Karpas-422 (cell line): ENCODE measurements around the gene ATOSA. TPM values are rescaled to one million over a fixed set of nuclear protein-coding genes. Genes with fewer than 3 reads are reported as not detected.

Source experiments
- DNase-seq: peaks from one replicate; pipeline ENCODE4 v3.0.0-alpha.2; 2015
- H2AFZ ChIP-seq: fragments of 200-600 bp; sonication (generic); 2 replicates; pipeline ENCODE4 v1.6.1; 2014; ENCODE audit warnings: antibody characterized with exemption, low read length, mixed read lengths
- H3K27ac ChIP-seq: fragments of 200-600 bp; sonication (generic); 2 replicates; pipeline ENCODE4 v1.5.1; 2014; ENCODE audit warnings: mild to moderate bottlenecking, low read length, moderate library complexity
- H3K27me3 ChIP-seq: fragments of 200-600 bp; sonication (generic); 2 replicates; pipeline ENCODE4 v1.6.1; 2014; ENCODE audit warnings: low read length, mixed read lengths
- H3K36me3 ChIP-seq: fragments of 200-600 bp; sonication (generic); 2 replicates; pipeline ENCODE4 v1.6.1; 2014; ENCODE audit warnings: low read length, mixed read lengths; ENCODE audit not compliant: insufficient read depth
- H3K4me1 ChIP-seq: fragments of 200-600 bp; sonication (generic); 2 replicates; pipeline ENCODE4 v1.6.1; 2014; ENCODE audit warnings: mild to moderate bottlenecking, low read length, mixed read lengths
- H3K4me2 ChIP-seq: fragments of 200-600 bp; sonication (generic); 2 replicates; pipeline ENCODE4 v1.6.1; 2014; ENCODE audit warnings: low read length, low read depth, mild to moderate bottlenecking; ENCODE audit not compliant: poor library complexity, severe bottlenecking
- H3K4me3 ChIP-seq: fragments of 200-600 bp; sonication (generic); 2 replicates; pipeline ENCODE4 v1.5.1; 2014; ENCODE audit warnings: mild to moderate bottlenecking, antibody characterized with exemption, low read length, mixed read lengths
- H3K79me2 ChIP-seq: fragments of 200-600 bp; sonication (generic); 2 replicates; pipeline ENCODE4 v1.6.1; 2014; ENCODE audit warnings: mild to moderate bottlenecking, low read length, mixed read lengths
- H3K9ac ChIP-seq: fragments of 200-600 bp; sonication (generic); 2 replicates; pipeline ENCODE4 v1.6.0; 2014; ENCODE audit warnings: low read length
- H3K9me2 ChIP-seq: fragments of 200-600 bp; sonication (generic), shearing (Covaris generic); replicated peaks from 2 replicates; pipeline ENCODE4 v1.6.0; 2014; ENCODE audit warnings: mild to moderate bottlenecking, low read length, moderate library complexity; ENCODE audit not compliant: insufficient read depth
- H3K9me3 ChIP-seq: fragments of 300-700, 200-600 bp; sonication (generic); 2 replicates; pipeline ENCODE4 v1.6.1; 2014; ENCODE audit warnings: low read length, mixed read lengths
- H4K20me1 ChIP-seq: fragments of 200-600 bp; sonication (generic); 2 replicates; pipeline ENCODE4 v1.6.1; 2014; ENCODE audit warnings: mild to moderate bottlenecking, antibody characterized with exemption, low read length, low read depth; ENCODE audit not compliant: insufficient read depth
- total RNA-seq: library from RNA; depleted of rRNA; stranded (reverse); fragments of >200 nt; shearing (Covaris generic); gene quantifications from 2 replicates; pipeline ENCODE4 v1.2.3, GENCODE V29; 2014; ENCODE audit warnings: low replicate concordance

Gene ATOSA
- total RNA-seq, 1 experiment from 2014 or later = 255 TPM

- Histone ChIP-seq H2AFZ (no peak overlapping the region), H3K9me2 (no peaks in the 10 kb centered on the region), H3K27ac (peak overlapping the region; percentile 5; the same call in 1 of the 2 replicates), H3K4me2 (no peak overlapping the region), H3K4me3 (no peak overlapping the region), H3K9ac (no peak overlapping the region), H3K36me3 (peaks cover 88% of the 10 kb centered on the region), H3K27me3 (no peaks in the 10 kb centered on the region), H3K9me3 (no peaks in the 10 kb centered on the region), H3K79me2 (peaks cover 98% of the 10 kb centered on the region), H4K20me1 (peaks cover 12% of the 10 kb centered on the region; the same call in 1 of the 2 replicates), H3K4me1 (peaks cover 68% of the 10 kb centered on the region)
- DNase-seq = no peak
Measured at GRCh38 chr15:52670087-52670486, 9.1 kb downstream of the ATOSA start.

DNA sequence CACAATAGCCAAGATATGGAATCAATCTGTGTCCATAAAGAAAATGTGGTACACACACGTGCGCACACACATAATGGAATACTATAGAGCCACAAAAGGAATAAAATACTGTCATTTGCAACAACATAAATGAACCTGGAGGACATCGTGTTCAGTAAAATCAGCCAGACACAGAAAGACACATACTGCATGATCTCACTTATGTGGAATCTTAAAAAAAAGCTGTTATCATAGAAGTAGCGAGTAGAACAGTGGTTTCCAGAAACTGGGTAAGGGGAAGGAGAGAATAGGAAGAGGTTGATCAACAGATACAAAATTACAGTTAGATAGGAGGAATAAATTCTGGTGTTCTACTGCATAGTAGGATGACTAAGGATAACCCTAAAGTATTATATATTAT lies 11.1 kb downstream of the ATOSA start:
- H3K36me3 ChIP-seq = peaks cover 91% of the 10 kb centered on the region
- peaks cover 99% of the 10 kb centered on the region for H3K79me2 ChIP-seq
- H3K4me2 ChIP-seq = no peak overlapping the region
- no peak for DNase-seq
- no peak overlapping the region for H2AFZ ChIP-seq
- H3K9me3 ChIP-seq = no peaks in the 10 kb centered on the region
- H3K27ac ChIP-seq = no peak overlapping the region
- H3K9me2 ChIP-seq = no peaks in the 10 kb centered on the region
- H3K4me3 ChIP-seq = no peak overlapping the region
- no peak overlapping the region for H3K9ac ChIP-seq
- no peaks in the 10 kb centered on the region for H3K27me3 ChIP-seq
- peaks cover 59% of the 10 kb centered on the region for H3K4me1 ChIP-seq
- H4K20me1 ChIP-seq = peaks cover 19% of the 10 kb centered on the region

DNA sequence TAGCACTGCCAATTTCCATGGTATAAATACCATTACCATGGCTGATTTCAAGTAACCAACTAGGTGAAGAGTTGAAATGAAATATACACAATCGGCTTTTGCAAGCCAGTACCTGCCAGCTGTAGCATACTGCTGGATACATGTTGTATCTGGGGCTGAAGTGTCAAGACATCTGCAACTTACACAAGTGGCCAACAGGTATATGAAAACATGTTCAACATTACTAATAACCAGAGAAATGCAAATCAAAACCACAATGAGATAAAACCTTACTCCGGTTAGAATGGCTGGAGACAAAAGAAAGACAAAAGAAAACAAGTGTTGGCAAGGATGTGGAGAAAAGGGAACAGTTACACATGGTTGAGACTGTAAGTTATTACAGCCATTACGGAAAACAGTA lies 11.6 kb downstream of the ATOSA start:
- no peaks in the 10 kb centered on the region for H3K9me2 ChIP-seq
- no peaks in the 10 kb centered on the region for H3K27me3 ChIP-seq
- peaks cover 99% of the 10 kb centered on the region for H3K79me2 ChIP-seq
- H3K4me2 ChIP-seq = no peak overlapping the region
- no peak overlapping the region for H3K9ac ChIP-seq
- no peak overlapping the region for H3K4me3 ChIP-seq
- peaks cover 57% of the 10 kb centered on the region for H3K4me1 ChIP-seq
- DNase-seq = no peak
- no peak overlapping the region for H2AFZ ChIP-seq
- H3K36me3 ChIP-seq = peaks cover 89% of the 10 kb centered on the region
- no peaks in the 10 kb centered on the region for H3K9me3 ChIP-seq
- H4K20me1 ChIP-seq = peaks cover 18% of the 10 kb centered on the region
- H3K27ac ChIP-seq = no peak overlapping the region

GRCh38 chr15:52663536-52664294 lies 15.5 kb downstream of the ATOSA start:
- Histone ChIP-seq H3K9ac (no peak overlapping the region), H3K9me3 (no peaks in the 10 kb centered on the region), H3K27ac (0 out of 2 replicates have a peak overlapping the region, but pooled peaks have one; percentile 8), H3K9me2 (no peaks in the 10 kb centered on the region), H3K36me3 (peaks cover 84% of the 10 kb centered on the region; the same call in 1 of the 2 replicates), H3K4me3 (no peak overlapping the region), H4K20me1 (peaks cover 11% of the 10 kb centered on the region), H3K4me1 (peaks cover 53% of the 10 kb centered on the region), H2AFZ (no peak overlapping the region), H3K4me2 (no peak overlapping the region), H3K27me3 (no peaks in the 10 kb centered on the region), H3K79me2 (peaks cover 96% of the 10 kb centered on the region)
- DNase-seq = no peak

DNA sequence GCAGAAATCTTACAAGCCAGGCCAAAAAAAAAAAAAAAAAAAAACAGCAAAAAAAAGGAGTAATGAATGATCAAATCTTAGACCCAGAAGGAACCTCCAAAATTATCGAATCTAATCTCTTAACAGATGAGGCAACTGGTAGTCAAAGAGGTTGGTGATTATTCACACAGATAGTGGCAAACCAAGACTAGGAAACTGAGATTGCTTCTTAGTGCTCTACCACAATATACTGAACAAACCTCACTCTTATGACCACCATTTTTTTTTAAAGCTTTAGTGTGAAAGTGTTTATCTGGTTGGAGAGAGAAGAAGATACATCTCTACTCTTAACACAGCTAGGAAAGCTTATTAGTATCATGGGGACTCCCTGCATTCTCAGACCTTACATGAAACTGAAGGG lies 17.3 kb downstream of the ATOSA start:
- Histone ChIP-seq H4K20me1 (peaks cover 11% of the 10 kb centered on the region), H3K9ac (no peak overlapping the region), H2AFZ (no peak overlapping the region), H3K4me3 (no peak overlapping the region), H3K27ac (no peak overlapping the region), H3K4me2 (no peak overlapping the region), H3K4me1 (peaks cover 67% of the 10 kb centered on the region), H3K79me2 (peaks cover 97% of the 10 kb centered on the region), H3K27me3 (no peaks in the 10 kb centered on the region), H3K36me3 (peaks cover 78% of the 10 kb centered on the region; the same call in 1 of the 2 replicates), H3K9me3 (no peaks in the 10 kb centered on the region), H3K9me2 (no peaks in the 10 kb centered on the region)
- no peak for DNase-seq

GRCh38 chr15:52660192-52660591 lies 19.0 kb downstream of the ATOSA start:
- Histone ChIP-seq H3K4me1 (peaks cover 75% of the 10 kb centered on the region), H3K27ac (no peak overlapping the region), H3K9me3 (no peaks in the 10 kb centered on the region), H4K20me1 (peaks cover 11% of the 10 kb centered on the region), H3K4me3 (no peak overlapping the region), H3K27me3 (no peaks in the 10 kb centered on the region), H3K9ac (no peak overlapping the region), H3K4me2 (no peak overlapping the region), H3K79me2 (peaks cover 97% of the 10 kb centered on the region), H3K36me3 (peaks cover 75% of the 10 kb centered on the region; the same call in 1 of the 2 replicates), H2AFZ (no peak overlapping the region), H3K9me2 (no peaks in the 10 kb centered on the region)
- no peak for DNase-seq

DNA sequence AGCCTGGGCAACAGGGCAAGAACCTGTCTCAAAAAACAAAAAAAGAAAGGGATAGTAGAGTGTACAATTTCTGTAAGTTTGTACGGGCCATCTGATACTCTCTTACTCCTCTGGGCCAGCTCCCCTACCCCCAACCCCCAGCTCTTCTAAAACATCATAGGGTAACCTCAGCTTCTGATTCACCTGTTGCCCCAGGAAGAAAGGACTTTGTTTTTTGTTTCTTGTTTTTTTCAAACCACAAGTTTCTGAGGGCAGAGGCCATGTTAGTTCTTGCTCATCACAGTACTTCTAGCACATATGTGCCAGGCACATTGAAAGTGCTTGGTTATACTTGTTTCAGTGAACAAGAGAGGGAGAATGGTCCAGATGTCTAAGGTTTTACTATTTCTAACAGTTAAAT lies 20.2 kb downstream of the ATOSA start:
- DNase-seq = no peak
- H3K36me3 ChIP-seq = peaks cover 72% of the 10 kb centered on the region; the same call in 1 of the 2 replicates

GRCh38 chr15:52657338-52657737 lies 21.9 kb downstream of the ATOSA start:
- Histone ChIP-seq H3K79me2 (peaks cover 94% of the 10 kb centered on the region), H3K9ac (no peak overlapping the region), H3K4me3 (no peak overlapping the region), H3K9me2 (no peaks in the 10 kb centered on the region), H4K20me1 (no peaks in the 10 kb centered on the region; the same call in 1 of the 2 replicates), H3K9me3 (no peaks in the 10 kb centered on the region), H3K4me1 (peaks cover 87% of the 10 kb centered on the region), H3K27ac (peak overlapping the region; percentile 46), H3K4me2 (no peak overlapping the region), H3K27me3 (no peaks in the 10 kb centered on the region), H3K36me3 (peaks cover 63% of the 10 kb centered on the region; the same call in 1 of the 2 replicates), H2AFZ (no peak overlapping the region)
- DNase-seq = no peak

More for the DNA sequence above, 20.2 kb downstream of the ATOSA start:
- Histone ChIP-seq H3K4me2 (no peak overlapping the region), H3K79me2 (peaks cover 95% of the 10 kb centered on the region), H3K27ac (peak overlapping the region; percentile 46), H3K4me1 (peaks cover 78% of the 10 kb centered on the region), H3K4me3 (no peak overlapping the region), H2AFZ (no peak overlapping the region), H4K20me1 (peaks cover 4% of the 10 kb centered on the region; the same call in 1 of the 2 replicates), H3K9me2 (no peaks in the 10 kb centered on the region), H3K9ac (no peak overlapping the region), H3K27me3 (no peaks in the 10 kb centered on the region), H3K9me3 (no peaks in the 10 kb centered on the region)
